ENCODE measurements around the gene AXL.

Gene AXL

GRCh38 chr19:41232686-41233085 lies 13.7 kb downstream of the AXL start:
- TF ChIP-seq CTCF (IDR thresholded peaks at IDR 0.05; ENCODE audit: low read depth, low read length): no peak
- H3K4me3 ChIP-seq (ENCODE audit: low read depth, low read length): no peak overlapping the region

GRCh38 chr19:41233748-41234240 lies 14.8 kb downstream of the AXL start:
- H3K4me3 ChIP-seq (ENCODE audit: low read depth, low read length): no peak overlapping the region
- no peak for TF ChIP-seq CTCF (IDR thresholded peaks at IDR 0.05; ENCODE audit: low read depth, low read length)

- no peak for TF ChIP-seq CTCF (IDR thresholded peaks at IDR 0.05; ENCODE audit: low read depth, low read length)
- no peak overlapping the region for H3K4me3 ChIP-seq (ENCODE audit: low read depth, low read length)
Measured at GRCh38 chr19:41234512-41235168, 15.6 kb downstream of the AXL start.

DNA sequence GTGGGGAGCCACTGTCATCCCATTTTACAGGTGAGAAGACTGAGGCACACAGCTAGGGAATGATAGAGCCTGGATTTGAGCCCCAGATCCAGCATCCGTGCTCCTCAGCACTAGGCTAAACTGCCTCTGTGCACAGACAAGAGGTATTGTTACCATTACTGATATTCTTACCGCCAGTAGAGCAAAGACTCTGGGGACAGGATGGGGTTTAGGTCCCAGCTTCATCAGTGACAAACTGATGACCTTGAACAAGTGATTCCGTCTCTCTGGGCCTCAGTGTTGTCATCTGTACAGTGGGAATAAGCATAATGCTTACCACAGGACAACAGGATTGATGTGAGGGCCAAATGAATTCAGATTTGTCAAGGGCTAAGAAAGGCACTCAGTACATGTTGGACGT lies 16.5 kb downstream of the AXL start:
- TF ChIP-seq CTCF (IDR thresholded peaks at IDR 0.05; ENCODE audit: low read depth, low read length): no peak
- H3K4me3 ChIP-seq (ENCODE audit: low read depth, low read length): no peak overlapping the region

- H3K4me3 ChIP-seq (ENCODE audit: low read depth, low read length): no peak overlapping the region
- no peak for TF ChIP-seq CTCF (IDR thresholded peaks at IDR 0.05; ENCODE audit: low read depth, low read length)
Measured at GRCh38 chr19:41238244-41238643, 19.2 kb downstream of the AXL start.

- TF ChIP-seq CTCF (IDR thresholded peaks at IDR 0.05; ENCODE audit: low read depth, low read length): no peak
- H3K4me3 ChIP-seq (ENCODE audit: low read depth, low read length): no peak overlapping the region
Measured at GRCh38 chr19:41239363-41239762, 20.3 kb downstream of the AXL start.

DNA sequence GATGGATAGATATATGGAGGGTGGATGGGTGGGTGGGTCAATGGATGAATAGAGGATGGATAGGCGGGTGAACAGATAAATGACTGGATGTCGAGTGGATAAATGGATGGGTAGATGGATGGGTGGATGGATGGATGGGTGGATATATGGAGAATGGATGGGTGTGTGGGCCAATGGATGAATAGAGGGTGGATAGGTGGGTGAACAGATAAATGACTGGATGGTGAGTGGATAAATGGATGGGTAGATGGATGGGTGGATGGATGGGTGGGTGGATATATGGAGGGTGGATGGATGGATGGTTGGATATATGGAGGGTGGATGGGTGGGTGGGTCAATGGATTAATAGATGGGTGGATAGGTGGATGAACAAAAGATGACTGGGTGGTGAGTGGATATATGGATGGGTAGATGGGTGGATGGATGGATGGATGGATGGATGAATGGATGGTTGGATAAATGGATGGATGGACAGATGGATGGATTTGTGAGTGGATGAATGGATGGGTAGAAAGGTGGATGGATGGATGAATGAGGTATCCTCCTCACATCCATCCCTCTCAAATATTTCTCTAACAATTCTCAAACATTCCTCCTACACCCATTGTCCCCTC lies 21.0 kb downstream of the AXL start:
- TF ChIP-seq CTCF (IDR thresholded peaks at IDR 0.05; ENCODE audit: low read depth, low read length): no peak
- H3K4me3 ChIP-seq (ENCODE audit: low read depth, low read length): no peak overlapping the region

All from WI38 (cell line).